Small intestine (tissue), 7 donors: Measurements from ENCODE around the gene EXD3. TPM values are rescaled to one million over a fixed set of nuclear protein-coding genes. Genes with fewer than 3 reads are reported as not detected.
A peak's percentile ranks its signal among the peaks of the same experiment; 100 is the strongest.

Source experiments
- DNase-seq, 2 donors: peaks; one replicate each; pipeline versions ENCODE4 v3.0.0 to v3.0.0-alpha.2; 2013
- FAIRE-seq: peaks from 2 replicates; lab custom pipeline; 2012; peaks lifted over from hg19 to GRCh38; lab: Jason Lieb, UNC
- H3K27ac ChIP-seq, 3 donors: one replicate each; pipeline ENCODE4 v1.5.1; 2013; ENCODE audit warnings: low read length in 2 of 3, mild to moderate bottlenecking in 2 of 3, control low read depth in 1 of 3, inconsistent platforms in 1 of 3, low read depth in 1 of 3, moderate library complexity in 1 of 3
- H3K27me3 ChIP-seq, 3 donors: one replicate each; pipeline ENCODE4 v1.6.1; 2013; ENCODE audit warnings: low read length in 3 of 3, inconsistent platforms in 1 of 3; ENCODE audit not compliant: control insufficient read depth in 3 of 3, insufficient read depth in 3 of 3
- H3K36me3 ChIP-seq, 3 donors: one replicate each; pipeline ENCODE4 v1.6.1; 2013; ENCODE audit warnings: low read length in 3 of 3, inconsistent platforms in 1 of 3, low read depth in 1 of 3, mild to moderate bottlenecking in 1 of 3, moderate library complexity in 1 of 3; ENCODE audit not compliant: control insufficient read depth in 3 of 3, insufficient read depth in 2 of 3
- H3K4me1 ChIP-seq, 3 donors: one replicate each; pipeline ENCODE4 v1.6.1; 2013; ENCODE audit warnings: low read length in 2 of 3, inconsistent platforms in 1 of 3, low read depth in 1 of 3, mild to moderate bottlenecking in 1 of 3, moderate library complexity in 1 of 3; ENCODE audit not compliant: control insufficient read depth in 3 of 3, insufficient read depth in 2 of 3
- H3K4me3 ChIP-seq, 3 donors: one replicate each; pipeline ENCODE4 v1.5.1; 2013; ENCODE audit warnings: low read length in 3 of 3, control low read depth in 1 of 3, inconsistent platforms in 1 of 3, low read depth in 1 of 3, mild to moderate bottlenecking in 1 of 3, moderate library complexity in 1 of 3
- H3K9me3 ChIP-seq, 2 donors: one replicate each; pipeline ENCODE4 v1.6.1; 2013; ENCODE audit warnings: low read depth in 1 of 2, low read length in 1 of 2; ENCODE audit not compliant: control insufficient read depth in 2 of 2, insufficient read depth in 1 of 2
- WGBS, 3 donors: extraction: QIAGEN DNeasy Blood & Tissue Kit; methylation state at CpG; one replicate each; pipeline ENCODE4 v1.1.7; 2013; 5-methylcytosine and 5-hydroxymethylcytosine counted together
- polyA plus RNA-seq, 4 donors: library from polyadenylated mRNA; stranded (reverse) in 3 of 4; unstranded in 1 of 4; fragments of 200-250 nt in 3 of 4; fragments of 120-200 nt in 1 of 4; gene quantifications; one replicate each; pipeline versions ENCODE4 v1.2.1 to v1.2.3, GENCODE V29; 2013
- donor health status: healthy with polysubstance abuse.
- donor health status: control.
- donor health status: control.
- donor health status: Bipolar disorder and iron deficiency.
- donor health status: healthy.

The EXD3 gene
- polyA plus RNA-seq, 4 donors: 15.0 to 47.8 (median 32.4) TPM

GRCh38 chr9:137275588-137276472, 147.1 kb downstream of the EXD3 start:
- Histone ChIP-seq H3K27ac (peak overlapping the region in 2 of 3 donors; percentile 95 to 96), H3K4me1 (peaks cover 2 to 50% (median 9%) of the 10 kb centered on the region in 3 donors), H3K9me3 (peaks cover 0 to 2% of the 10 kb centered on the region in 2 donors), H3K36me3 (peaks cover 0 to 71% (median 7%) of the 10 kb centered on the region in 3 donors), H3K27me3 (peaks cover 0 to 9% (median 0%) of the 10 kb centered on the region in 3 donors), H3K4me3 (no peak overlapping the region)
- 57 to 71% (median 58%) methylated on average over 24 of the region's 24 CpGs for WGBS, 3 donors
- FAIRE-seq (no peak), DNase-seq (no peak)

GRCh38 chr9:137275203-137275587, 147.8 kb downstream of the EXD3 start:
- WGBS, 3 donors: 71 to 74% (median 72%) methylated on average over 10 of the region's 10 CpGs
- FAIRE-seq (no peak), DNase-seq (no peak)
- no peak overlapping the region for H3K4me3 ChIP-seq
- peaks cover 0 to 72% (median 7%) of the 10 kb centered on the region in 3 donors for H3K36me3 ChIP-seq
- H3K9me3 ChIP-seq: peaks cover 0 to 2% of the 10 kb centered on the region in 2 donors
- H3K4me1 ChIP-seq: peaks cover 2 to 44% (median 9%) of the 10 kb centered on the region in 3 donors
- H3K27me3 ChIP-seq: peaks cover 0 to 6% (median 0%) of the 10 kb centered on the region in 3 donors
- peak overlapping the region in 1 of 3 donors; percentile 33 for H3K27ac ChIP-seq

GRCh38 chr9:137273611-137274320, 149.2 kb downstream of the EXD3 start:
- FAIRE-seq: no peak

GRCh38 chr9:137273095-137273490, 149.9 kb downstream of the EXD3 start:
- FAIRE-seq (no peak), DNase-seq (no peak)
- Histone ChIP-seq H3K36me3 (peaks cover 0 to 77% (median 5%) of the 10 kb centered on the region in 3 donors), H3K4me3 (no peak overlapping the region), H3K9me3 (peaks cover 0 to 2% of the 10 kb centered on the region in 2 donors), H3K27ac (no peak overlapping the region), H3K27me3 (peaks cover 0 to 6% (median 0%) of the 10 kb centered on the region in 3 donors), H3K4me1 (peaks cover 4 to 33% (median 17%) of the 10 kb centered on the region in 3 donors)
- 67 to 79% (median 77%) methylated on average over 13 of the region's 13 CpGs for WGBS, 3 donors

More at GRCh38 chr9:137273611-137274320, 149.2 kb downstream of the EXD3 start:
- H3K27ac ChIP-seq: peak overlapping the region in 2 of 3 donors; percentile 56 to 85
- no peak overlapping the region for H3K4me3 ChIP-seq
- peaks cover 0 to 6% (median 0%) of the 10 kb centered on the region in 3 donors for H3K27me3 ChIP-seq
- peaks cover 4 to 34% (median 16%) of the 10 kb centered on the region in 3 donors for H3K4me1 ChIP-seq
- peaks cover 0 to 72% (median 5%) of the 10 kb centered on the region in 3 donors for H3K36me3 ChIP-seq
- WGBS, 3 donors: 24 to 61% (median 47%) methylated on average over 14 to 15 of the region's 15 CpGs
- peaks cover 0 to 2% of the 10 kb centered on the region in 2 donors for H3K9me3 ChIP-seq
- no peak for DNase-seq

GRCh38 chr9:137272241-137273094, 150.5 kb downstream of the EXD3 start:
- H3K36me3 ChIP-seq: peaks cover 0 to 84% (median 8%) of the 10 kb centered on the region in 3 donors
- FAIRE-seq: no peak
- H3K27ac ChIP-seq: no peak overlapping the region
- no peak for DNase-seq
- H3K4me3 ChIP-seq: no peak overlapping the region
- 92 to 95% (median 92%) methylated on average over 37 to 39 of the region's 39 CpGs for WGBS, 3 donors
- peaks cover 0 to under 1% (median 0%) of the 10 kb centered on the region in 3 donors for H3K27me3 ChIP-seq
- peaks cover 4 to 28% (median 17%) of the 10 kb centered on the region in 3 donors for H3K4me1 ChIP-seq
- peaks cover 0 to 2% of the 10 kb centered on the region in 2 donors for H3K9me3 ChIP-seq

- H3K4me3 ChIP-seq: no peak overlapping the region
- FAIRE-seq (no peak), DNase-seq (no peak)
- no peak overlapping the region for H3K27ac ChIP-seq
- peaks cover 0 to 2% of the 10 kb centered on the region in 2 donors for H3K9me3 ChIP-seq
- no peaks in the 10 kb centered on the region for H3K27me3 ChIP-seq
- peaks cover 0 to 91% (median 8%) of the 10 kb centered on the region in 3 donors for H3K36me3 ChIP-seq
- peaks cover 4 to 20% (median 11%) of the 10 kb centered on the region in 3 donors for H3K4me1 ChIP-seq
- WGBS, 3 donors: 44 to 59% (median 45%) methylated on average over 3 of the region's 3 CpGs
Observed at GRCh38 chr9:137271696-137272076, 151.3 kb downstream of the EXD3 start.

GRCh38 chr9:137270929-137271695, 151.8 kb downstream of the EXD3 start:
- Histone ChIP-seq H3K4me1 (peaks cover 4 to 15% (median 8%) of the 10 kb centered on the region in 3 donors), H3K27me3 (no peaks in the 10 kb centered on the region), H3K4me3 (no peak overlapping the region), H3K9me3 (peaks cover 0 to 2% of the 10 kb centered on the region in 2 donors), H3K36me3 (peaks cover 4 to 92% (median 10%) of the 10 kb centered on the region in 3 donors), H3K27ac (no peak overlapping the region)
- DNase-seq: no peak
- 82 to 88% (median 85%) methylated on average over 32 of the region's 32 CpGs for WGBS, 3 donors
- FAIRE-seq: no peak
